Panc1 (cell line): ENCODE data around the gene SLC35D2. TPM values are rescaled to one million over a fixed set of nuclear protein-coding genes. Genes with fewer than 3 reads are reported as not detected.
"Not testable (repeated sequence)": the region's sequence is repeated elsewhere in the genome, so short reads cannot be mapped to it uniquely, and the experiment has no call there.

ENCODE experiments used
- ATAC-seq: fragments of 200-7000 bp; cut with Tn5 transposase; 2 replicates; pipeline ENCODE4 v1.9.1; 2020; ENCODE audit warnings: mild to moderate bottlenecking, moderate library complexity
- BruUV-seq: library from RNA; stranded (reverse); fragments of 400-500 nt; replicated peaks from 2 replicates; lab custom pipeline; 2021; lab: Mats Ljungman, UMichigan
- CTCF ChIA-PET: fragments of 300-600 bp; sonication (Branson Sonifier 250); formaldehyde crosslinking; loops from one replicate; lab custom pipeline; 2022; ENCODE audit warnings: antibody characterized with exemption; lab: Charles Lee
- POLR2A ChIA-PET: fragments of 300-600 bp; sonication (Branson Sonifier 250); formaldehyde crosslinking; loops from one replicate; lab custom pipeline; 2022; ENCODE audit warnings: antibody characterized with exemption; lab: Charles Lee
- DNase-seq: peaks from one replicate; pipeline ENCODE4 v3.0.0-alpha.2; 2010; ENCODE audit warnings: low read depth, low spot score
- H3K27ac ChIP-seq: 2 replicates; pipeline ENCODE4 v1.5.1; 2011; ENCODE audit warnings: mild to moderate bottlenecking, low read length, inconsistent platforms
- H3K27me3 ChIP-seq: fragments of 200-500 bp; sonication (Bioruptor generic); 2 replicates; pipeline ENCODE4 v1.6.0; 2014; ENCODE audit warnings: low read length, inconsistent platforms; ENCODE audit not compliant: control insufficient read depth, insufficient read depth
- H3K36me3 ChIP-seq: fragments of 200-500 bp; sonication (Bioruptor generic); 2 replicates; pipeline ENCODE4 v1.5.1; 2014; ENCODE audit warnings: inconsistent platforms, mild to moderate bottlenecking, low read length, moderate library complexity; ENCODE audit not compliant: control insufficient read depth, insufficient read depth
- H3K4me1 ChIP-seq: 2 replicates; pipeline ENCODE4 v1.5.1; 2011; ENCODE audit warnings: inconsistent platforms, mild to moderate bottlenecking, low read length, moderate library complexity; ENCODE audit not compliant: control insufficient read depth, insufficient read depth
- H3K4me3 ChIP-seq, 2 experiments: 2 replicates each; pipeline ENCODE4 v1.5.1; 2011 to 2012; ENCODE audit warnings: low read depth in 2 of 2, low read length in 2 of 2, mild to moderate bottlenecking in 2 of 2, inconsistent platforms in 1 of 2, moderate library complexity in 1 of 2
- H3K9me3 ChIP-seq: fragments of 200-500 bp; sonication (Bioruptor generic); 2 replicates; pipeline ENCODE4 v1.5.1; 2014; ENCODE audit warnings: low read depth, mild to moderate bottlenecking, inconsistent platforms, low read length, moderate library complexity; ENCODE audit not compliant: control insufficient read depth, insufficient read depth
- CTCF ChIP-seq: fragments of 450-650 bp; IDR thresholded peaks from 2 replicates; pipeline ENCODE4 v1.5.1; 2017; ENCODE audit warnings: mild to moderate bottlenecking
- POLR2AphosphoS5 ChIP-seq: IDR thresholded peaks from 2 replicates; pipeline ENCODE4 v1.6.1; 2012; ENCODE audit warnings: mild to moderate bottlenecking, low read depth, low read length, moderate library complexity
- REST ChIP-seq, 2 experiments: IDR thresholded peaks; 2 replicates each; pipeline ENCODE4 v1.6.1; 2011 to 2012; ENCODE audit warnings: low read depth in 2 of 2, control low read depth in 1 of 2, low read length in 1 of 2, mild to moderate bottlenecking in 1 of 2, moderate library complexity in 1 of 2; ENCODE audit not compliant: insufficient read depth in 1 of 2
- SIN3A ChIP-seq: IDR thresholded peaks from 2 replicates; pipeline ENCODE4 v1.6.1; 2012; ENCODE audit warnings: low read depth, mild to moderate bottlenecking, low read length, moderate library complexity, borderline replicate concordance; ENCODE audit not compliant: insufficient read depth
- TCF7L2 ChIP-seq: IDR thresholded peaks from 2 replicates; pipeline ENCODE4 v1.6.1; 2011; ENCODE audit warnings: mild to moderate bottlenecking, low read depth, low read length, inconsistent platforms
- in situ Hi-C: cut with HindIII; loops from 2 replicates; pipeline ENCODE4 v1.10.0; 2016; ENCODE audit warnings: low sequenced_read_pairs, low pct_unique_long_range_greater_than_20kb
- intact Hi-C: fragments of 100-400 bp; cut with micrococcal nuclease; formaldehyde crosslinking; loops from one replicate; pipeline ENCODE4 v1.10.0; 2022; ENCODE audit not compliant: unreplicated experiment
- total RNA-seq: library from RNA; stranded (reverse); gene quantifications from one replicate; pipeline ENCODE4 v1.2.1, GENCODE V29; 2021; ENCODE audit not compliant: unreplicated experiment

The SLC35D2 gene
- total RNA-seq, 1 experiment from 2014 or later: 23.7 TPM

- H3K27me3 ChIP-seq: no peaks in the 10 kb centered on the region
- no peaks in the 10 kb centered on the region for H3K36me3 ChIP-seq
- DNase-seq (no peak), ATAC-seq (no peak)
- H3K4me1 ChIP-seq: no peaks in the 10 kb centered on the region
- CTCF ChIA-PET: no interaction called here
- TF ChIP-seq TCF7L2: no peak
- TF ChIP-seq REST (IDR thresholded peaks at IDR 0.05; ENCODE audit: insufficient read depth in 1 of 2, low read depth in 2 of 2, low read length in 1 of 2): no peak
- TF ChIP-seq POLR2AphosphoS5: no peak
- no peak for TF ChIP-seq SIN3A
- no peak for TF ChIP-seq CTCF
- in situ Hi-C loops (no loop called here), intact Hi-C loops (no loop called here)
- no peaks in the 10 kb centered on the region for H3K9me3 ChIP-seq
- no peak overlapping the region for H3K4me3 ChIP-seq
- BruUV-seq: no TSS peak
- POLR2A ChIA-PET: no interaction called here
- no peak overlapping the region for H3K27ac ChIP-seq
These were observed 60.3 kb downstream of the SLC35D2 start for GRCh38 chr9:96323169-96323568.

- intact Hi-C loops, H3K9me3 ChIP-seq, POLR2A ChIA-PET, ATAC-seq, H3K27me3 ChIP-seq, DNase-seq, BruUV-seq, H3K4me3 ChIP-seq, H3K36me3 ChIP-seq, H3K27ac ChIP-seq, in situ Hi-C loops, H3K4me1 ChIP-seq, CTCF ChIA-PET: not testable (repeated sequence)
These were observed 60.8 kb downstream of the SLC35D2 start for GRCh38 chr9:96322736-96323135.

GRCh38 chr9:96322210-96322609 is 61.3 kb downstream of the SLC35D2 start:
- H3K36me3 ChIP-seq, H3K27ac ChIP-seq, H3K4me1 ChIP-seq, CTCF ChIA-PET, ATAC-seq, in situ Hi-C loops, H3K9me3 ChIP-seq, H3K4me3 ChIP-seq, intact Hi-C loops, H3K27me3 ChIP-seq, BruUV-seq, DNase-seq, POLR2A ChIA-PET: not testable (repeated sequence)
